Glutamatergic neuron (in vitro differentiated cells): ENCODE data around the gene FBXL14. TPM values are rescaled to one million over a fixed set of nuclear protein-coding genes. Genes with fewer than 3 reads are reported as not detected.

Source experiments
- DNase-seq: peaks from one replicate; pipeline ENCODE4 v3.0.0; 2022
- H3K27ac Mint-ChIP-seq: one replicate; pipeline ENCODE4 v1.8.0; 2020; ENCODE audit warnings: mild to moderate bottlenecking, mixed read lengths, inconsistent platforms; ENCODE audit not compliant: unreplicated experiment
- H3K27me3 Mint-ChIP-seq: one replicate; pipeline ENCODE4 v1.8.0; 2020; ENCODE audit warnings: mild to moderate bottlenecking, moderate library complexity, mixed read lengths, inconsistent platforms; ENCODE audit not compliant: unreplicated experiment
- H3K36me3 Mint-ChIP-seq: one replicate; pipeline ENCODE4 v1.8.0; 2020; ENCODE audit warnings: mild to moderate bottlenecking, mixed read lengths, inconsistent platforms; ENCODE audit not compliant: unreplicated experiment
- H3K4me1 Mint-ChIP-seq: one replicate; pipeline ENCODE4 v1.8.0; 2020; ENCODE audit warnings: mild to moderate bottlenecking, low read depth, mixed read lengths, inconsistent platforms; ENCODE audit not compliant: unreplicated experiment
- H3K4me3 Mint-ChIP-seq: one replicate; pipeline ENCODE4 v1.8.0; 2020; ENCODE audit warnings: mild to moderate bottlenecking, mixed read lengths, inconsistent platforms; ENCODE audit not compliant: unreplicated experiment
- H3K9me3 Mint-ChIP-seq: one replicate; pipeline ENCODE4 v1.8.0; 2020; ENCODE audit warnings: mild to moderate bottlenecking, moderate library complexity, mixed read lengths, inconsistent platforms; ENCODE audit not compliant: unreplicated experiment
- CTCF ChIP-seq: fragments of 200-600 bp; sonication (generic); IDR thresholded peaks from one replicate; pipeline ENCODE4 v1.5.0; 2021; ENCODE audit not compliant: partially characterized antibody, unreplicated experiment
- total RNA-seq: library from RNA; stranded (reverse); fragmentation: NEBNext Ultra II Directional; extraction: Animal tissue kit (Norgen Biotek cat#: 25700); gene quantifications from one replicate; pipeline ENCODE4 v1.2.1, GENCODE V29; 2021; ENCODE audit not compliant: unreplicated experiment

The FBXL14 gene
- total RNA-seq, 1 donor from 2014 or later, result 28.8 TPM

GRCh38 chr12:1536817-1537216 lies 57.6 kb downstream of the FBXL14 start:
- Mint-ChIP-seq H3K27ac (no peak overlapping the region), H3K4me1 (peaks cover 16% of the 10 kb centered on the region), H3K27me3 (peaks cover 23% of the 10 kb centered on the region), H3K4me3 (no peak overlapping the region), H3K36me3 (no peaks in the 10 kb centered on the region), H3K9me3 (peaks cover 6% of the 10 kb centered on the region)
- TF ChIP-seq CTCF, result no peak
- no peak for DNase-seq

- TF ChIP-seq CTCF, result no peak
- no peak for DNase-seq
- Mint-ChIP-seq H3K4me3 (no peak overlapping the region), H3K4me1 (peaks cover 16% of the 10 kb centered on the region), H3K9me3 (peaks cover 6% of the 10 kb centered on the region), H3K36me3 (no peaks in the 10 kb centered on the region), H3K27ac (no peak overlapping the region), H3K27me3 (peaks cover 23% of the 10 kb centered on the region)
Observed at GRCh38 chr12:1534748-1535147, 59.6 kb downstream of the FBXL14 start.

- peaks cover 27% of the 10 kb centered on the region for H3K27me3 Mint-ChIP-seq
- DNase-seq, result peak; percentile 49
- peak overlapping the region; percentile 40 for H3K27ac Mint-ChIP-seq
- peaks cover 9% of the 10 kb centered on the region for H3K9me3 Mint-ChIP-seq
- H3K36me3 Mint-ChIP-seq, result no peaks in the 10 kb centered on the region
- peaks cover 16% of the 10 kb centered on the region for H3K4me1 Mint-ChIP-seq
- peak overlapping the region; percentile 65 for H3K4me3 Mint-ChIP-seq
- no peak for TF ChIP-seq CTCF
Observed at GRCh38 chr12:1533602-1534304, 60.6 kb downstream of the FBXL14 start.

- Mint-ChIP-seq H3K4me3 (peak overlapping the region; percentile 65), H3K27ac (no peak overlapping the region), H3K9me3 (peaks cover 11% of the 10 kb centered on the region), H3K27me3 (peaks cover 30% of the 10 kb centered on the region), H3K4me1 (peaks cover 16% of the 10 kb centered on the region), H3K36me3 (no peaks in the 10 kb centered on the region)
- DNase-seq, result no peak
- no peak for TF ChIP-seq CTCF
Observed at GRCh38 chr12:1533205-1533601, 61.2 kb downstream of the FBXL14 start.

- no peak for DNase-seq
- Mint-ChIP-seq H3K27me3 (peaks cover 28% of the 10 kb centered on the region), H3K4me1 (peaks cover 16% of the 10 kb centered on the region), H3K36me3 (no peaks in the 10 kb centered on the region), H3K4me3 (peak overlapping the region; percentile 38), H3K27ac (no peak overlapping the region), H3K9me3 (peaks cover 11% of the 10 kb centered on the region)
- no peak for TF ChIP-seq CTCF
Observed at GRCh38 chr12:1532375-1533165, 61.8 kb downstream of the FBXL14 start.
